ENCODE results near the gene HLA-F.

HLA-F gene

DNA sequence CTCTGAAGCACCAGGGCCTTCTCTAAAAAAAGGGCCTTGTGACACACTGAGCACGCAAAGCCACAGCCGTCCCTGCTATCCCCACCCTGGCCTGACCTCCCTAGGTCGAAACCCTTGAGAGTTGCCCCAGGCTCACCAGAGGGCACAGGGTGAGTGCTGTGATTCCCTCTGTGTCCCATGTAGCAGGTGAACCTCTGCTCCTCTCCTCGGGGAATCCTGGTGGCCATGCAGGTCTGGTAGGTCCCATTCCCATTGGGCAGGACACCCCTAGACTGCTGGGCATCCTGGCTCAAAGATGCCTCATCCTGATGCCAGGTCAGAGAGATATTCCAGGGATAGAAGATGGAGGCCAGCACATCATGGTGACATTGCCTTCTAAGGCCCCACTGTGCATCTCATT, 20.9 kb downstream of the HLA-F start:
- Mint-ChIP-seq H3K27ac (no peak overlapping the region), H3K9me3 (no peaks in the 10 kb centered on the region), H3K36me3 (ENCODE audit: low read depth) (peaks cover 16% of the 10 kb centered on the region), H3K4me1 (ENCODE audit: low read depth) (peaks cover 19% of the 10 kb centered on the region), H3K4me3 (no peak overlapping the region), H3K27me3 (ENCODE audit: low read depth) (no peaks in the 10 kb centered on the region)

DNA sequence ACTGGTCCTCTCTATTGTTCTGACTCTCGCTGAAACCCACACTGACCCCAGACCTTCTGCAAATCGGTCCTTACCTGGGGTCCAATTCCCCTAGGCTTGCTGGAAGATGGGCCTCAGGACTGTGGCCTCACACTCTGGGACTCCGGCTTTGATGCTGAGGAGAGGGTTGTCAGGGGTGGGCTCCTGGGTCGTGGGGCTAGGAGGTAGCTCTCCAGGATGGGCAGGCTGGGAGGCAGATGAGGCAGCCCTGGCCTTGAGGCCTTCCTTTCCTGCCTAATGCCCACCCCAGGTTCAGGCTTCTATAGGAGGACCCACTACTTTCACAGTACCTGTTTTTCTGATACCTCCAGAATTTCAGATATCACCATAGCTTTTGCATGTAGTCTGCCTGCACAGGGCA, 21.4 kb downstream of the HLA-F start:
- H3K9me3 Mint-ChIP-seq: no peaks in the 10 kb centered on the region
- no peak overlapping the region for H3K4me3 Mint-ChIP-seq
- no peaks in the 10 kb centered on the region for H3K27me3 Mint-ChIP-seq (ENCODE audit: low read depth)
- peaks cover 16% of the 10 kb centered on the region for H3K36me3 Mint-ChIP-seq (ENCODE audit: low read depth)
- peaks cover 22% of the 10 kb centered on the region for H3K4me1 Mint-ChIP-seq (ENCODE audit: low read depth)
- H3K27ac Mint-ChIP-seq: no peak overlapping the region

GRCh38 chr6:29745386-29745785, 22.2 kb downstream of the HLA-F start:
- Mint-ChIP-seq H3K9me3 (no peaks in the 10 kb centered on the region), H3K4me1 (ENCODE audit: low read depth) (peaks cover 30% of the 10 kb centered on the region), H3K27ac (no peak overlapping the region), H3K27me3 (ENCODE audit: low read depth) (no peaks in the 10 kb centered on the region), H3K4me3 (no peak overlapping the region), H3K36me3 (ENCODE audit: low read depth) (peaks cover 16% of the 10 kb centered on the region)

DNA sequence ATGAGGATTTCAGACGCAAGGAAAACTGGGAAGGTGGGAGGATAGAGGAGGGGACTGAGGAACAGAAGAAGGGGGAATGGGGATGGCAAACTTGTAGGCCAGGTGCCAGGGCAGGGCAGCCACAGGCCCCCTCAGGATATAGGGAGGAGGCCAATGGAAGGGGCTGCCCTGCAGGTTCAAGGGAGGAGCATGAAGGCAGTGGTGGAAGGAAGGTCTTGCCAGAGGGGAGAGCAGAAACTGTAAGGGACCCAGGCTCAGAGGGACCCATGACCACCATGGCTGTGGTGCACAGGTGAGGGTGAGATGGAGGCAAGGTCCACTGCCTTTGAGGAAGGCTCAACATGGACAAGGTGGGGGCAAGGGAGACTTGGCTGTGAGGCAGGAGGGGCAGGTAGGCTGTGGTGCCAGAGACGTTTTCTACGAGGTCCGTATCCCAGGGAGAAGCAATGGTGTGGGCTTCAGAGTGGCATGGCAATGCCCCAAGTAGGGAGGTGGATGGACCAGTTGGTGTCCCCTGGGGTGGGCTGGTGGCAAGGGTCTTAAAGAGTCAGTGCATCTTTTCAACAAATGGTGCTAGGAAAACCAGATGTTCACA, 22.7 kb downstream of the HLA-F start:
- no peaks in the 10 kb centered on the region for H3K27me3 Mint-ChIP-seq (ENCODE audit: low read depth)
- H3K27ac Mint-ChIP-seq: peak overlapping the region; percentile 24
- H3K9me3 Mint-ChIP-seq: no peaks in the 10 kb centered on the region
- no peak overlapping the region for H3K4me3 Mint-ChIP-seq
- H3K36me3 Mint-ChIP-seq (ENCODE audit: low read depth): peaks cover 16% of the 10 kb centered on the region
- H3K4me1 Mint-ChIP-seq (ENCODE audit: low read depth): peaks cover 34% of the 10 kb centered on the region

DNA sequence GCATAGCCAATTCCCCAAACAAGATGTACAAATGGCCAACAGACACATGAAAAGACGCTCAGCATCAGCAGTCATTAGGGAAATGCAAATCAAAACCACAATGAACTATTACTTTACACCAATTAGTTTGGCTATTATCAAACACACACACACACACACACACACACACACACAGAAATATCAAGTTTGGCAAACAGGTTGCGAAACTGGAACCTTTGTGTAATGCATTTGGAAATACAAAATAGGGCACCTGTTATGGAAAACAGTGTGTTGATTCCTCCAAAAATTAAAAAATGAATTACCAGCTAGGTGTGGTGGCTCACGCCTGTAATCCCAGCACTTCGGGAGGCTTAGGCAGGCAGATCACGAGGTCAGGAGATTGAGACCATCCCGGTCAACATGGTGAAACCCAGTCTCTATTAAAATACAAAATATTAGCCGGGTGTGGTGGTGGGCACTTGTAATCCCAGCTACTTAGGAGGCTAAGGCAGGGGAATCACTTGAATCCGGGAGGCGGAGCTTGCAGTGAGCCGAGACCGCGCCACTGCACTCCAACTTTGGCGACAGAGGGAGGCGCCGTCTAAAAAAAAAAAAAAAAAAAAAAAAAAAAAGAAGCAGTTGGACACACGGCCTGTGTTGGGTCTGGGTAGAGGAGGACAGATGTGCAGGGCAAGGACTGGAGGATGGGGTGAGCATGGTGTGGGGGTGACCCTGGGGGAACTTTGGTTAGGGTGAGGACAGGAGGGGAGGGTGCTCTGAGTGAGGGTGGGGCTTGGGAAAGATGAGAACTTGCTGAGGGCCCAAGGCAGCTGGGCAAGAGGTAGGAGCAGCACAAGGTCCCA, 23.8 kb downstream of the HLA-F start:
- peak overlapping the region; percentile 100 for H3K4me3 Mint-ChIP-seq
- H3K27me3 Mint-ChIP-seq (ENCODE audit: low read depth): no peaks in the 10 kb centered on the region
- no peak overlapping the region for H3K27ac Mint-ChIP-seq
- H3K4me1 Mint-ChIP-seq (ENCODE audit: low read depth): peaks cover 42% of the 10 kb centered on the region
- peaks cover 16% of the 10 kb centered on the region for H3K36me3 Mint-ChIP-seq (ENCODE audit: low read depth)
- H3K9me3 Mint-ChIP-seq: no peaks in the 10 kb centered on the region

DNA sequence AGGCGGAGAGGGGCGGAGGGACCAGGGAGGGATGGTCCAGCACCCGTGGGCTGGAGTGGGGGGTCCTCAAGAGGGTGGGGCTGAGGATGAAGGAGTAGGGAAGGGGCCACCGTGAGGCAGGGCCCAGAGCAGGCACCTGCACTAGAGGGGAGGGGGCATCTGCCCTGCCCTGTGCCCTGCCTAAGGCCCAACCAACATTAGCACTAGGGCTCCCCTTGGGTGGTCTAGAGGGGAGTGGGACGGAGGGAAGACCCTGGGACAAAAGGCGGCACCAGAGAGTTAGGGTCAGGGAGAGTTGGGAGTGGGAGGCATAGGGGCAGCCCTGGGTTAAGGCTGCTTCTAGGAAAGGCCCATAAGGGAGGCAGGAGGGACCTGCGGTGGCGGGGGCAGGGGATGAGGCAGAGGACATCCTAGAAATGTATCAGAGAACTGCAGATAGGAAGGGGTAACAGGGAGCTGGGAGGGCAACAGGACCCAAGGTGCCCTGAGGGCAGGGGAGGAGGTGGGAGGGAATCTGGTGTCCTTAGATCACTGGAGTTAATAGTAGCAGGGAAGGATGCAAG, 24.5 kb downstream of the HLA-F start:
- peak overlapping the region; percentile 100 for H3K4me3 Mint-ChIP-seq
- H3K4me1 Mint-ChIP-seq (ENCODE audit: low read depth): peaks cover 45% of the 10 kb centered on the region
- H3K9me3 Mint-ChIP-seq: no peaks in the 10 kb centered on the region
- peaks cover 14% of the 10 kb centered on the region for H3K36me3 Mint-ChIP-seq (ENCODE audit: low read depth)
- no peaks in the 10 kb centered on the region for H3K27me3 Mint-ChIP-seq (ENCODE audit: low read depth)
- peak overlapping the region; percentile 96 for H3K27ac Mint-ChIP-seq

- Mint-ChIP-seq H3K4me1 (ENCODE audit: low read depth) (peaks cover 51% of the 10 kb centered on the region), H3K27ac (peak overlapping the region; percentile 96), H3K36me3 (ENCODE audit: low read depth) (peaks cover 15% of the 10 kb centered on the region), H3K27me3 (ENCODE audit: low read depth) (no peaks in the 10 kb centered on the region), H3K4me3 (peak overlapping the region; percentile 100), H3K9me3 (no peaks in the 10 kb centered on the region)
Measured at GRCh38 chr6:29748391-29749307, 25.4 kb downstream of the HLA-F start.

- Mint-ChIP-seq H3K4me3 (peak overlapping the region; percentile 100), H3K27me3 (ENCODE audit: low read depth) (no peaks in the 10 kb centered on the region), H3K9me3 (no peaks in the 10 kb centered on the region), H3K4me1 (ENCODE audit: low read depth) (peaks cover 53% of the 10 kb centered on the region), H3K27ac (peak overlapping the region; percentile 83), H3K36me3 (ENCODE audit: low read depth) (peaks cover 17% of the 10 kb centered on the region)
Measured at GRCh38 chr6:29749308-29749662, 26.1 kb downstream of the HLA-F start.

- Mint-ChIP-seq H3K36me3 (ENCODE audit: low read depth) (peaks cover 17% of the 10 kb centered on the region), H3K27ac (peak overlapping the region; percentile 83), H3K4me3 (peak overlapping the region; percentile 100), H3K27me3 (ENCODE audit: low read depth) (no peaks in the 10 kb centered on the region), H3K4me1 (ENCODE audit: low read depth) (peaks cover 53% of the 10 kb centered on the region), H3K9me3 (no peaks in the 10 kb centered on the region)
Measured at GRCh38 chr6:29749668-29750067, 26.4 kb downstream of the HLA-F start.

GRCh38 chr6:29750709-29751108, 27.5 kb downstream of the HLA-F start:
- no peaks in the 10 kb centered on the region for H3K9me3 Mint-ChIP-seq
- H3K27ac Mint-ChIP-seq: peak overlapping the region; percentile 39
- H3K4me3 Mint-ChIP-seq: peak overlapping the region; percentile 59
- H3K27me3 Mint-ChIP-seq (ENCODE audit: low read depth): no peaks in the 10 kb centered on the region
- peaks cover 12% of the 10 kb centered on the region for H3K36me3 Mint-ChIP-seq (ENCODE audit: low read depth)
- H3K4me1 Mint-ChIP-seq (ENCODE audit: low read depth): peaks cover 56% of the 10 kb centered on the region

- peaks cover 7% of the 10 kb centered on the region for H3K36me3 Mint-ChIP-seq (ENCODE audit: low read depth)
- H3K4me3 Mint-ChIP-seq: peak overlapping the region; percentile 93
- no peaks in the 10 kb centered on the region for H3K27me3 Mint-ChIP-seq (ENCODE audit: low read depth)
- no peaks in the 10 kb centered on the region for H3K9me3 Mint-ChIP-seq
- H3K4me1 Mint-ChIP-seq (ENCODE audit: low read depth): peaks cover 49% of the 10 kb centered on the region
- peak overlapping the region; percentile 96 for H3K27ac Mint-ChIP-seq
Measured at GRCh38 chr6:29751480-29751879, 28.2 kb downstream of the HLA-F start.

GRCh38 chr6:29752451-29753308, 29.4 kb downstream of the HLA-F start:
- Mint-ChIP-seq H3K4me1 (ENCODE audit: low read depth) (peaks cover 49% of the 10 kb centered on the region), H3K9me3 (no peaks in the 10 kb centered on the region), H3K36me3 (ENCODE audit: low read depth) (peaks cover 10% of the 10 kb centered on the region), H3K4me3 (peak overlapping the region; percentile 93), H3K27ac (peak overlapping the region; percentile 96), H3K27me3 (ENCODE audit: low read depth) (no peaks in the 10 kb centered on the region)

- no peaks in the 10 kb centered on the region for H3K9me3 Mint-ChIP-seq
- H3K27me3 Mint-ChIP-seq (ENCODE audit: low read depth): no peaks in the 10 kb centered on the region
- H3K4me1 Mint-ChIP-seq (ENCODE audit: low read depth): peaks cover 47% of the 10 kb centered on the region
- peak overlapping the region; percentile 93 for H3K4me3 Mint-ChIP-seq
- H3K36me3 Mint-ChIP-seq (ENCODE audit: low read depth): peaks cover 10% of the 10 kb centered on the region
- peak overlapping the region; percentile 96 for H3K27ac Mint-ChIP-seq
Measured at GRCh38 chr6:29753309-29753644, 30.0 kb downstream of the HLA-F start.
